WTC11 (cell line): ENCODE results near the gene AAGAB. TPM values are rescaled to one million over a fixed set of nuclear protein-coding genes. Genes with fewer than 3 reads are reported as not detected.

ENCODE experiments used
- ATAC-seq: fragments of 200-7000 bp; cut with Tn5 transposase; 2 replicates; pipeline ENCODE4 v1.10.0; 2021; ENCODE audit warnings: mild to moderate bottlenecking, moderate library complexity
- CTCF ChIA-PET: fragments of 300-600 bp; sonication (Branson Sonifier 250); formaldehyde crosslinking; loops from one replicate; lab custom pipeline; 2021; ENCODE audit warnings: antibody characterized with exemption; lab: Charles Lee
- POLR2A ChIA-PET: fragments of 350-600 bp; sonication (Branson Sonifier 250); formaldehyde crosslinking; loops from one replicate; lab custom pipeline; 2021; ENCODE audit warnings: antibody characterized with exemption; lab: Charles Lee
- DNase-seq: peaks from one replicate; pipeline ENCODE4 v3.0.0; 2021; ENCODE audit warnings: low spot score
- H3K27ac Mint-ChIP-seq: 2 replicates; pipeline ENCODE4 v1.8.0; 2021; ENCODE audit warnings: mixed read lengths
- H3K27me3 Mint-ChIP-seq: 2 replicates; pipeline ENCODE4 v1.8.0; 2021; ENCODE audit warnings: low read depth, mild to moderate bottlenecking, moderate library complexity, mixed read lengths
- H3K36me3 Mint-ChIP-seq: 2 replicates; pipeline ENCODE4 v1.8.0; 2021; ENCODE audit warnings: mixed read lengths
- H3K4me1 Mint-ChIP-seq: 2 replicates; pipeline ENCODE4 v1.8.0; 2022; ENCODE audit warnings: mixed read lengths
- H3K4me3 Mint-ChIP-seq: 2 replicates; pipeline ENCODE4 v1.8.0; 2021; ENCODE audit warnings: mild to moderate bottlenecking, moderate library complexity, mixed read lengths
- H3K9me3 Mint-ChIP-seq: 2 replicates; pipeline ENCODE4 v1.8.0; 2021; ENCODE audit warnings: mixed read lengths
- ATF1 ChIP-seq: sonication (generic); formaldehyde crosslinking; IDR thresholded peaks from 2 replicates; pipeline ENCODE4 v1.8.1; 2023; ENCODE audit warnings: mild to moderate bottlenecking, moderate library complexity, missing genetic modification reagents
- CREM ChIP-seq: sonication (generic); formaldehyde crosslinking; IDR thresholded peaks from 2 replicates; pipeline ENCODE4 v1.8.1; 2022; ENCODE audit warnings: mild to moderate bottlenecking, missing genetic modification reagents, moderate library complexity
- E2F1 ChIP-seq: sonication (generic); formaldehyde crosslinking; IDR thresholded peaks from 2 replicates; pipeline ENCODE4 v1.8.0; 2022; ENCODE audit warnings: mild to moderate bottlenecking, missing genetic modification reagents
- ELF4 ChIP-seq: sonication (generic); formaldehyde crosslinking; IDR thresholded peaks from 2 replicates; pipeline ENCODE4 v1.8.1; 2022; ENCODE audit warnings: low read depth, mild to moderate bottlenecking, moderate library complexity, missing genetic modification reagents
- ESRRA ChIP-seq: sonication (generic); formaldehyde crosslinking; IDR thresholded peaks from 2 replicates; pipeline ENCODE4 v1.8.1; 2022; ENCODE audit warnings: mild to moderate bottlenecking, missing genetic modification reagents, borderline replicate concordance
- ETV6 ChIP-seq: sonication (generic); formaldehyde crosslinking; IDR thresholded peaks from 2 replicates; pipeline ENCODE4 v1.8.1; 2022; ENCODE audit warnings: mild to moderate bottlenecking, missing genetic modification reagents
- FOXP1 ChIP-seq: sonication (generic); formaldehyde crosslinking; IDR thresholded peaks from 2 replicates; pipeline ENCODE4 v1.8.0; 2022; ENCODE audit warnings: missing genetic modification reagents, mild to moderate bottlenecking, moderate library complexity, borderline replicate concordance
- GRHL2 ChIP-seq: fragments of 250-450 bp; sonication (Bioruptor Pico); IDR thresholded peaks from 2 replicates; pipeline ENCODE4 v1.8.0; 2022; ENCODE audit warnings: mild to moderate bottlenecking, moderate library complexity; ENCODE audit not compliant: insufficient replicate concordance, severe bottlenecking
- GTF2I ChIP-seq: fragments of 250-450 bp; sonication (Bioruptor Pico); conservative IDR thresholded peaks from 2 replicates; pipeline ENCODE4 v1.4.0; 2021; ENCODE audit warnings: mild to moderate bottlenecking
- HMGA2 ChIP-seq: fragments of 250-450 bp; sonication (Bioruptor Pico); IDR thresholded peaks from 2 replicates; pipeline ENCODE4 v1.4.0; 2021; ENCODE audit warnings: mild to moderate bottlenecking, moderate library complexity
- JAZF1 ChIP-seq: fragments of 250-450 bp; sonication (Bioruptor Pico); IDR thresholded peaks from 2 replicates; pipeline ENCODE4 v1.9.0; 2021; ENCODE audit warnings: moderate library complexity, mild to moderate bottlenecking, inconsistent platforms
- NFE2L1 ChIP-seq: sonication (generic); formaldehyde crosslinking; IDR thresholded peaks from 2 replicates; pipeline ENCODE4 v1.8.1; 2023; ENCODE audit warnings: missing genetic modification reagents
- NR3C1 ChIP-seq: sonication (generic); formaldehyde crosslinking; conservative IDR thresholded peaks from 2 replicates; pipeline ENCODE4 v1.8.1; 2023; ENCODE audit warnings: low read depth, mild to moderate bottlenecking, missing genetic modification reagents
- PRRX2 ChIP-seq: fragments of 250-450 bp; sonication (Bioruptor Pico); IDR thresholded peaks from 2 replicates; pipeline ENCODE4 v1.8.0; 2021; ENCODE audit warnings: mild to moderate bottlenecking
- ZNF121 ChIP-seq: sonication (generic); formaldehyde crosslinking; IDR thresholded peaks from 2 replicates; pipeline ENCODE4 v1.8.0; 2023; ENCODE audit warnings: missing genetic modification reagents
- ZNF416 ChIP-seq: fragments of 250-450 bp; sonication (Bioruptor Pico); IDR thresholded peaks from 2 replicates; pipeline ENCODE4 v1.9.0; 2021; ENCODE audit warnings: mild to moderate bottlenecking, inconsistent platforms
- total RNA-seq: library from RNA; stranded (reverse); gene quantifications from 3 replicates; pipeline ENCODE4 v1.2.3, GENCODE V29; 2021
- TF ChIP-seq, protein P1 (sequence below): sonication (generic); formaldehyde crosslinking; IDR thresholded peaks from 2 replicates; pipeline ENCODE4 v1.8.1; 2023; ENCODE audit warnings: mild to moderate bottlenecking, missing genetic modification reagents
- TF ChIP-seq, protein P2 (sequence below): fragments of 250-450 bp; sonication (Bioruptor Pico); IDR thresholded peaks from 2 replicates; pipeline ENCODE4 v2.1.2; 2022; ENCODE audit warnings: mild to moderate bottlenecking, moderate library complexity
- TF ChIP-seq, protein P3 (sequence below): sonication (generic); formaldehyde crosslinking; IDR thresholded peaks from 2 replicates; pipeline ENCODE4 v1.8.0; 2022; ENCODE audit warnings: mild to moderate bottlenecking, missing genetic modification reagents
- TF ChIP-seq, protein P4 (sequence below): sonication (generic); formaldehyde crosslinking; IDR thresholded peaks from 2 replicates; pipeline ENCODE4 v1.8.0; 2022; ENCODE audit warnings: mild to moderate bottlenecking, missing genetic modification reagents
- TF ChIP-seq, protein P5 (sequence below): sonication (generic); formaldehyde crosslinking; IDR thresholded peaks from 2 replicates; pipeline ENCODE4 v1.8.0; 2022; ENCODE audit warnings: mild to moderate bottlenecking, missing genetic modification reagents
- TF ChIP-seq, protein P6 (sequence below): sonication (generic); formaldehyde crosslinking; IDR thresholded peaks from 2 replicates; pipeline ENCODE4 v1.8.1; 2023; ENCODE audit warnings: mild to moderate bottlenecking, moderate library complexity, missing genetic modification reagents

The AAGAB gene
- total RNA-seq, 1 experiment from 2014 or later, result 41.7 TPM

DNA sequence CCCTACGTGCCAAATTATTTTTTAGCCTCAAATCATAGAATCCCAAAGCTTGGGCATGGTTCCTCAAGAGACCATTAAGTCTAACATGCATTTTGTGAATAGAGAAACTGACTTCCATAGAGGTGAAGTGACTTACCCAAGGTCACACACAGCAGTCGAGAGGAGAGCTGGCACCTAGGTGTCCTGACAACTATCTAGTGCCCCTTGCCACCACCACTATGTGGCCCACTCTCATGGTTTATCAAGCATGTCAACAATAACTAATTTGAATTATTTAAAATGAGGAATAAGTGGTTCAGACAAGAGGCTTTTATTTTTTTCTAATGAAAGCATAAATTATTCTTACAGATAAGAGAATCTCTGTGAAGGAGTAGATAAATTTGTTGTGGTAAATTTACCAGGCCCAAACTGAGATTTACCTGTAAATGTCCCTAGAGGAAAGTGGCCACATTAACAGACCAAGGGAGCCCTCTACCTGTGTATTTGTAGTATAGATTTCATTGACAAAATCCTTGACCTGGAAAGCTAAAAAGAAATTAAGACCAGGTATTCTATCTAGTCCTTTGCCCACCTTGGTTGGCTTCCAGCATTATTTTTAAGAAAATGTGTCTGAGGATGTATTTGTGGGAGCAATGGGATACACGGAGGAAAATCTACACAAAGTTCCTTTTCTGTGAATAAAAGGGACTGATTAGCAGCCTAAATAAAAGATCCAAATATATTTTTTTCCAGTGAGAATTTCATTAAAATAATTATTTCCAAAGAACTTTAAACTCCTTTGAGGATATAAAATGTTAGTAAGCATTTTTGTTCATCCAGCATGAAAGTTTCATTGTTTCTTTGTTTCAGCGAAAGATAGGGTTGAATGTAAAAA lies 49.3 kb upstream of the AAGAB start (continued):
- TF ChIP-seq, protein P1, sequence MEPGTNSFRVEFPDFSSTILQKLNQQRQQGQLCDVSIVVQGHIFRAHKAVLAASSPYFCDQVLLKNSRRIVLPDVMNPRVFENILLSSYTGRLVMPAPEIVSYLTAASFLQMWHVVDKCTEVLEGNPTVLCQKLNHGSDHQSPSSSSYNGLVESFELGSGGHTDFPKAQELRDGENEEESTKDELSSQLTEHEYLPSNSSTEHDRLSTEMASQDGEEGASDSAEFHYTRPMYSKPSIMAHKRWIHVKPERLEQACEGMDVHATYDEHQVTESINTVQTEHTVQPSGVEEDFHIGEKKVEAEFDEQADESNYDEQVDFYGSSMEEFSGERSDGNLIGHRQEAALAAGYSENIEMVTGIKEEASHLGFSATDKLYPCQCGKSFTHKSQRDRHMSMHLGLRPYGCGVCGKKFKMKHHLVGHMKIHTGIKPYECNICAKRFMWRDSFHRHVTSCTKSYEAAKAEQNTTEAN (CRISPR knock-in tag), result no peak
- TF ChIP-seq, protein P2, sequence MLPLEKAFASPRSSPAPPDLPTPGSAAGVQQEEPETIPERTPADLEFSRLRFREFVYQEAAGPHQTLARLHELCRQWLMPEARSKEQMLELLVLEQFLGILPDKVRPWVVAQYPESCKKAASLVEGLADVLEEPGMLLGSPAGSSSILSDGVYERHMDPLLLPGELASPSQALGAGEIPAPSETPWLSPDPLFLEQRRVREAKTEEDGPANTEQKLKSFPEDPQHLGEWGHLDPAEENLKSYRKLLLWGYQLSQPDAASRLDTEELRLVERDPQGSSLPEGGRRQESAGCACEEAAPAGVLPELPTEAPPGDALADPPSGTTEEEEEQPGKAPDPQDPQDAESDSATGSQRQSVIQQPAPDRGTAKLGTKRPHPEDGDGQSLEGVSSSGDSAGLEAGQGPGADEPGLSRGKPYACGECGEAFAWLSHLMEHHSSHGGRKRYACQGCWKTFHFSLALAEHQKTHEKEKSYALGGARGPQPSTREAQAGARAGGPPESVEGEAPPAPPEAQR, result no peak
- TF ChIP-seq E2F1 (CRISPR knock-in tag), result no peak
- TF ChIP-seq ZNF416 (CRISPR knock-in tag), result no peak

- Mint-ChIP-seq H3K4me1 (peaks cover 12% of the 10 kb centered on the region), H3K4me3 (no peak overlapping the region), H3K9me3 (no peaks in the 10 kb centered on the region), H3K27ac (no peak overlapping the region), H3K27me3 (no peaks in the 10 kb centered on the region), H3K36me3 (no peaks in the 10 kb centered on the region)
- ATAC-seq, result no peak
- TF ChIP-seq CREM (CRISPR knock-in tag) (no peak), ATF1 (no peak)
- CTCF ChIA-PET, result interaction anchor here (1.2 to 1.9 kb wide), 4 partner anchors 26 to 395 kb away, joined by 3 to 9 read pairs (median 4); no protein-coding TSS in a partner anchor
- DNase-seq, result no peak
- POLR2A ChIA-PET, result interaction anchor here (0.7 kb wide), 1 partner anchor 320 kb away, joined by 7 read pairs; no protein-coding TSS in a partner anchor
Observed at GRCh38 chr15:67300266-67301025, 46.0 kb upstream of the AAGAB start.

GRCh38 chr15:67296684-67297083 lies 42.2 kb upstream of the AAGAB start:
- ATAC-seq, result no peak; the same call in 1 of the 2 replicates

More at GRCh38 chr15:67296684-67297083, 42.2 kb upstream of the AAGAB start:
- ChIA-PET CTCF (no interaction called here), POLR2A (no interaction called here)
- H3K27ac Mint-ChIP-seq, result no peak overlapping the region
- H3K9me3 Mint-ChIP-seq, result no peaks in the 10 kb centered on the region
- no peak overlapping the region for H3K4me3 Mint-ChIP-seq
- no peaks in the 10 kb centered on the region for H3K27me3 Mint-ChIP-seq
- H3K4me1 Mint-ChIP-seq, result peaks cover 12% of the 10 kb centered on the region
- no peaks in the 10 kb centered on the region for H3K36me3 Mint-ChIP-seq
- TF ChIP-seq ELF4 (CRISPR knock-in tag) (no peak), PRRX2 (CRISPR knock-in tag) (no peak), JAZF1 (no peak), NR3C1 (CRISPR knock-in tag) (no peak), FOXP1 (CRISPR knock-in tag) (no peak), ZNF416 (CRISPR knock-in tag) (no peak), GRHL2 (CRISPR knock-in tag) (no peak), NFE2L1 (CRISPR knock-in tag) (no peak), GTF2I (CRISPR knock-in tag) (no peak), ESRRA (no peak), ZNF121 (CRISPR knock-in tag) (no peak), ETV6 (CRISPR knock-in tag) (no peak), HMGA2 (no peak)
- TF ChIP-seq, protein P3, sequence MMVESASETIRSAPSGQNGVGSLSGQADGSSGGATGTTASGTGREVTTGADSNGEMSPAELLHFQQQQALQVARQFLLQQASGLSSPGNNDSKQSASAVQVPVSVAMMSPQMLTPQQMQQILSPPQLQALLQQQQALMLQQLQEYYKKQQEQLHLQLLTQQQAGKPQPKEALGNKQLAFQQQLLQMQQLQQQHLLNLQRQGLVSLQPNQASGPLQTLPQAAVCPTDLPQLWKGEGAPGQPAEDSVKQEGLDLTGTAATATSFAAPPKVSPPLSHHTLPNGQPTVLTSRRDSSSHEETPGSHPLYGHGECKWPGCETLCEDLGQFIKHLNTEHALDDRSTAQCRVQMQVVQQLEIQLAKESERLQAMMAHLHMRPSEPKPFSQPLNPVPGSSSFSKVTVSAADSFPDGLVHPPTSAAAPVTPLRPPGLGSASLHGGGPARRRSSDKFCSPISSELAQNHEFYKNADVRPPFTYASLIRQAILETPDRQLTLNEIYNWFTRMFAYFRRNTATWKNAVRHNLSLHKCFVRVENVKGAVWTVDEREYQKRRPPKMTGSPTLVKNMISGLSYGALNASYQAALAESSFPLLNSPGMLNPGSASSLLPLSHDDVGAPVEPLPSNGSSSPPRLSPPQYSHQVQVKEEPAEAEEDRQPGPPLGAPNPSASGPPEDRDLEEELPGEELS (CRISPR knock-in tag), result no peak
- TF ChIP-seq, protein P4, sequence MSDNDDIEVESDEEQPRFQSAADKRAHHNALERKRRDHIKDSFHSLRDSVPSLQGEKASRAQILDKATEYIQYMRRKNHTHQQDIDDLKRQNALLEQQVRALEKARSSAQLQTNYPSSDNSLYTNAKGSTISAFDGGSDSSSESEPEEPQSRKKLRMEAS, result no peak
- TF ChIP-seq, protein P5, sequence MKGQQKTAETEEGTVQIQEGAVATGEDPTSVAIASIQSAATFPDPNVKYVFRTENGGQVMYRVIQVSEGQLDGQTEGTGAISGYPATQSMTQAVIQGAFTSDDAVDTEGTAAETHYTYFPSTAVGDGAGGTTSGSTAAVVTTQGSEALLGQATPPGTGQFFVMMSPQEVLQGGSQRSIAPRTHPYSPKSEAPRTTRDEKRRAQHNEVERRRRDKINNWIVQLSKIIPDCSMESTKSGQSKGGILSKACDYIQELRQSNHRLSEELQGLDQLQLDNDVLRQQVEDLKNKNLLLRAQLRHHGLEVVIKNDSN (CRISPR knock-in tag), result no peak
- TF ChIP-seq, protein P6, sequence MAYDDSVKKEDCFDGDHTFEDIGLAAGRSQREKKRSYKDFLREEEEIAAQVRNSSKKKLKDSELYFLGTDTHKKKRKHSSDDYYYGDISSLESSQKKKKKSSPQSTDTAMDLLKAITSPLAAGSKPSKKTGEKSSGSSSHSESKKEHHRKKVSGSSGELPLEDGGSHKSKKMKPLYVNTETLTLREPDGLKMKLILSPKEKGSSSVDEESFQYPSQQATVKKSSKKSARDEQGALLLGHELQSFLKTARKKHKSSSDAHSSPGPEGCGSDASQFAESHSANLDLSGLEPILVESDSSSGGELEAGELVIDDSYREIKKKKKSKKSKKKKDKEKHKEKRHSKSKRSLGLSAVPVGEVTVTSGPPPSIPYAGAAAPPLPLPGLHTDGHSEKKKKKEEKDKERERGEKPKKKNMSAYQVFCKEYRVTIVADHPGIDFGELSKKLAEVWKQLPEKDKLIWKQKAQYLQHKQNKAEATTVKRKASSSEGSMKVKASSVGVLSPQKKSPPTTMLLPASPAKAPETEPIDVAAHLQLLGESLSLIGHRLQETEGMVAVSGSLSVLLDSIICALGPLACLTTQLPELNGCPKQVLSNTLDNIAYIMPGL (CRISPR knock-in tag), result no peak
- no peak for DNase-seq
